Fibroblast of villous mesenchyme (primary cell): ENCODE data around the gene MACROD2. TPM values are rescaled to one million over a fixed set of nuclear protein-coding genes. Genes with fewer than 3 reads are reported as not detected.

Experiments
- DNase-seq: peaks from one replicate; pipeline ENCODE4 v3.0.0-alpha.2; 2010; ENCODE audit warnings: low read depth
- H3K4me3 ChIP-seq: 2 replicates; pipeline ENCODE4 v1.5.1; 2011; ENCODE audit warnings: low read depth, mild to moderate bottlenecking, low read length
- CTCF ChIP-seq: IDR thresholded peaks from 2 replicates; pipeline ENCODE4 v1.5.1; 2012; ENCODE audit warnings: low read depth, mild to moderate bottlenecking, low read length; ENCODE audit not compliant: insufficient read depth
- total RNA-seq: library from RNA; depleted of rRNA; stranded (reverse); fragments of >200 nt; gene quantifications from 2 replicates; pipeline ENCODE4 v1.2.3, GENCODE V29; 2012

Gene MACROD2
- total RNA-seq, 1 donor: 1.7 TPM

DNA sequence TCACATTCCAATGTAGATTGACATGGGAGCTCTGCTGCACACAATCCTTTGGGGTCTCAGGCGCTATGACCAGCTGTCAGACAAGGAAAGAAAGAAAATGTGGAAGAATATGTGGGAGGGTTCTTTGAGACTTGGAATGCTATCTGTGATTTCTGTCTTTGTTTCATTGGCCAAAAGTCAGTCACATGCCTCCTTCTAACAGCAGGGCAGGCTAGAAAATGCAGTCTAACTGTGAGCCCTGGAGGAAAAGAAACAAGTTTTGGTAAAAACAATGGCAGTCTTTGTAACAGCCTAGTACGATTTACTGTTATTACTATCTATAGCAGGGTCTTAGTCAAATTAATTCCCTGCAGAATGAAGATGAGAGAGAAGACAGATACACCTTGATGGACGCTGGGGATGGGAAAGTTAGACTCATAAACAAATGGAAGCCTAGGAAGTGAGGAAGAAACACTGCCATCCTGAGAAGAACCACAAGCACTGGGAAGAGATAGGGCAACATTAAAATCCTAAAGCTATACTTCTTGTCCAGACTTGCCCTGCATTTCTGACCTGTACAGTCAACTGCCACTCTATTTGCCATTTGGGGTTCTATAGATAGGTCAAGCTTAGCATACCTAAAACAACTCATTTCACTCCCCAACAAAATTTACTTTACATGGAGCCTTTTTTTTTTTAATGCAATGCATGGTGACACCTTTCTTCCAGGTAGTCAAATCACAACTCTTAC lies 1744.9 kb downstream of the MACROD2 start:
- no peak for DNase-seq
- no peak overlapping the region for H3K4me3 ChIP-seq
- no peak for TF ChIP-seq CTCF

DNA sequence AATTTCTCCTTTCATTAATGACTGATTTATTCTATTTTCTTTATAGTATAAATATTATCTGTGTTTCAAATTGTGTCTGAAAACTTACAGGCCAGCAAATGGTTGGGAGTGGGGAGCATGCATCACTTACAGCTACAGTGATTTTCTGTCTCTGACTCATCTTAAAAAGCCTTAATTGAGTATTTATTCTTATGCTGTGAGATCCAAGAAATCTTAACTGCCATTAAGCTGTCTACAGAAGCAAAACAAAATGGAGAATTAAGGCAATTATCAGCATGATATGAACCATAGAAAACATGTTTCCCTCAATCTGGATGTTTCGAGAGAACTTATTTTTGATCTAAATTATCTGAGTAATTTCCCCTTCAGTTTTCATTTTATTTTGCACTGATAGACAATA lies 1746.8 kb downstream of the MACROD2 start:
- DNase-seq: no peak
- H3K4me3 ChIP-seq: no peak overlapping the region
- no peak for TF ChIP-seq CTCF

DNA sequence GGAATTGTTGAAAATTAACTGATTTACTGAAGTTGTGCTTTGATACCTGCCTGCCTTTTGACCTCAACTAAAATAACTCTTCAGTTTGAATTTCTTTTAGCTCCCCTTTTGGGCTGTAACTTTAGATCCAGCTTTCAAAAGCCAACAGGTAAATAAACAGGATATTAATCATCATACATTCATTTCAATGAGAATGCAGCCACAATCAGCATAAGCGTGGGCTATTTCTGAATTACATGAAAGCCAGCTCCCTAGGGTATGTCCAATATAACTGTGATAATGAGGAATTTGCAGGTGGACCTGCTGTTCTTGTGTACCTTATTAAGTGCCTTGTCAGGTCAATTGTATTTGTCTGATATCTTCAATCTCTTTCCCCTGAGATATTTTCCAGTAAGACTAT lies 1747.3 kb downstream of the MACROD2 start:
- H3K4me3 ChIP-seq: no peak overlapping the region
- TF ChIP-seq CTCF: no peak
- DNase-seq: no peak

- no peak for DNase-seq
- TF ChIP-seq CTCF: no peak
- H3K4me3 ChIP-seq: no peak overlapping the region
Measured at GRCh38 chr20:15756002-15756753, 1760.9 kb downstream of the MACROD2 start.

- no peak for TF ChIP-seq CTCF
- DNase-seq: no peak
- H3K4me3 ChIP-seq: no peak overlapping the region
Measured at GRCh38 chr20:15756754-15757115, 1761.4 kb downstream of the MACROD2 start.

DNA sequence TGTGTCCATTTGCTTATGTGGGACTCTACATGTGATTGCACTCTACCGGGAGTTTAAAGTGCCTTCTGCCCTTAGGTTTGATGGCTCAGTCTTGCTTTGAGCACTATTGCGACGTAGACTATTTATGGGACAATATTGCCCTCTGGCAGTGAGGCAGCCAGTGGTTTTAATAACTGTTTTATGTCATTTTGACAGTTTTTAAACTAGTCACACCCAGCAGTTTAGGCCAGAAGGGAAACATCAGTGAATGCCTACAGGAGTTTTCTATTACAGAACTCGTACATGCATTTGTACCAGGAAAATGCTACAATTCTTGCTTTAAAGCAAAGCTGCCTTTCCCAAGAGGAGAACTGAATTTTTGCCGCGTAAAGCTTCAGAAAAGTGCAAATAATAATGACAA lies 1764.3 kb downstream of the MACROD2 start:
- H3K4me3 ChIP-seq: no peak overlapping the region
- DNase-seq: peak; percentile 62
- no peak for TF ChIP-seq CTCF
